Effector memory CD8-positive, alpha-beta T cell (primary cell): ENCODE data around the gene LDLRAD2.

Experiments used
- ATAC-seq: fragments of 150-1000 bp; cut with Tn5 transposase; replicated peaks from 2 replicates; pipeline ENCODE4 v1.10.0; 2021; ENCODE audit warnings: mild to moderate bottlenecking, moderate library complexity
- DNase-seq, 3 experiments: peaks; one replicate each; pipeline ENCODE4 v3.0.0; 2021
- H3K27ac Mint-ChIP-seq, 2 donors: one replicate each; pipeline ENCODE4 v1.8.0; 2022; ENCODE audit warnings: mild to moderate bottlenecking in 2 of 2, mixed read lengths in 2 of 2, moderate library complexity in 2 of 2
- H3K27me3 Mint-ChIP-seq, 2 donors: one replicate each; pipeline ENCODE4 v1.8.0; 2022; ENCODE audit warnings: mixed read lengths in 2 of 2
- H3K36me3 Mint-ChIP-seq: one replicate; pipeline ENCODE4 v1.8.0; 2022; ENCODE audit warnings: mild to moderate bottlenecking, moderate library complexity, mixed read lengths; ENCODE audit not compliant: insufficient read depth
- H3K4me1 Mint-ChIP-seq, 2 donors: one replicate each; pipeline ENCODE4 v1.8.0; 2022; ENCODE audit warnings: low read depth in 2 of 2, mixed read lengths in 2 of 2
- H3K4me3 Mint-ChIP-seq, 2 donors: one replicate each; pipeline ENCODE4 v1.8.0; 2022; ENCODE audit warnings: mild to moderate bottlenecking in 2 of 2, mixed read lengths in 2 of 2, moderate library complexity in 2 of 2
- H3K9me3 Mint-ChIP-seq, 2 donors: one replicate each; pipeline ENCODE4 v1.8.0; 2022; ENCODE audit warnings: mixed read lengths in 2 of 2

The LDLRAD2 gene

GRCh38 chr1:21795075-21795474 lies 17.0 kb upstream of the LDLRAD2 start:
- H3K27ac Mint-ChIP-seq: no peak overlapping the region
- ATAC-seq (no peak), DNase-seq (no peak)
- H3K36me3 Mint-ChIP-seq: peaks cover 2% of the 10 kb centered on the region
- H3K4me1 Mint-ChIP-seq: peaks cover 0 to 3% of the 10 kb centered on the region in 2 donors
- no peak overlapping the region for H3K4me3 Mint-ChIP-seq
- H3K9me3 Mint-ChIP-seq: no peaks in the 10 kb centered on the region
- no peaks in the 10 kb centered on the region for H3K27me3 Mint-ChIP-seq

GRCh38 chr1:21799730-21800129 lies 12.3 kb upstream of the LDLRAD2 start:
- H3K4me1 Mint-ChIP-seq: no peaks in the 10 kb centered on the region
- DNase-seq: no peak
- H3K27me3 Mint-ChIP-seq: peaks cover 4 to 19% of the 10 kb centered on the region in 2 donors
- no peak for ATAC-seq
- H3K36me3 Mint-ChIP-seq: no peaks in the 10 kb centered on the region
- H3K4me3 Mint-ChIP-seq: no peak overlapping the region
- no peaks in the 10 kb centered on the region for H3K9me3 Mint-ChIP-seq
- peak overlapping the region in 1 of 2 donors; percentile 26 for H3K27ac Mint-ChIP-seq

GRCh38 chr1:21801100-21801499 lies 11.0 kb upstream of the LDLRAD2 start:
- Mint-ChIP-seq H3K9me3 (no peaks in the 10 kb centered on the region), H3K27ac (no peak overlapping the region), H3K4me1 (no peaks in the 10 kb centered on the region), H3K4me3 (no peak overlapping the region), H3K27me3 (peaks cover 4 to 19% of the 10 kb centered on the region in 2 donors), H3K36me3 (no peaks in the 10 kb centered on the region)
- no peak for ATAC-seq
- DNase-seq: no peak

- no peak for DNase-seq
- ATAC-seq: no peak
- no peaks in the 10 kb centered on the region for H3K4me1 Mint-ChIP-seq
- H3K36me3 Mint-ChIP-seq: no peaks in the 10 kb centered on the region
- no peaks in the 10 kb centered on the region for H3K9me3 Mint-ChIP-seq
- H3K27me3 Mint-ChIP-seq: peaks cover 4 to 19% of the 10 kb centered on the region in 2 donors
- H3K4me3 Mint-ChIP-seq: no peak overlapping the region
- H3K27ac Mint-ChIP-seq: no peak overlapping the region
These were observed 7.5 kb upstream of the LDLRAD2 start for GRCh38 chr1:21804536-21804935.

- Mint-ChIP-seq H3K36me3 (no peaks in the 10 kb centered on the region), H3K4me3 (no peak overlapping the region)
These were observed 1.5 kb downstream of the LDLRAD2 start for GRCh38 chr1:21813542-21813941.

GRCh38 chr1:21814241-21814918 lies 2.3 kb downstream of the LDLRAD2 start:
- Mint-ChIP-seq H3K36me3 (no peaks in the 10 kb centered on the region), H3K4me1 (peaks cover 0 to 4% of the 10 kb centered on the region in 2 donors), H3K9me3 (no peaks in the 10 kb centered on the region), H3K4me3 (peak overlapping the region; percentile 22 to 64), H3K27ac (no peak overlapping the region), H3K27me3 (peaks cover 35 to 50% of the 10 kb centered on the region in 2 donors)
- DNase-seq (peak in 1 of 3 experiments; percentile 8), ATAC-seq (peak; percentile 77)

More at GRCh38 chr1:21813542-21813941, 1.5 kb downstream of the LDLRAD2 start:
- H3K9me3 Mint-ChIP-seq: no peaks in the 10 kb centered on the region
- no peak for DNase-seq
- ATAC-seq: no peak
- H3K27ac Mint-ChIP-seq: no peak overlapping the region
- H3K4me1 Mint-ChIP-seq: peaks cover 0 to 3% of the 10 kb centered on the region in 2 donors
- peaks cover 35 to 50% of the 10 kb centered on the region in 2 donors for H3K27me3 Mint-ChIP-seq

GRCh38 chr1:21814981-21815582 lies 3.0 kb downstream of the LDLRAD2 start:
- H3K9me3 Mint-ChIP-seq: no peaks in the 10 kb centered on the region
- H3K4me1 Mint-ChIP-seq: peaks cover 0 to 4% of the 10 kb centered on the region in 2 donors
- no peak for DNase-seq
- H3K27me3 Mint-ChIP-seq: peaks cover 33 to 47% of the 10 kb centered on the region in 2 donors
- H3K27ac Mint-ChIP-seq: no peak overlapping the region
- no peaks in the 10 kb centered on the region for H3K36me3 Mint-ChIP-seq
- peak overlapping the region; percentile 2 to 18 for H3K4me3 Mint-ChIP-seq
- ATAC-seq: no peak

- H3K27me3 Mint-ChIP-seq: peaks cover 29 to 40% of the 10 kb centered on the region in 2 donors
- no peak overlapping the region for H3K4me3 Mint-ChIP-seq
- H3K36me3 Mint-ChIP-seq: no peaks in the 10 kb centered on the region
- H3K27ac Mint-ChIP-seq: no peak overlapping the region
- ATAC-seq (no peak), DNase-seq (no peak)
- H3K9me3 Mint-ChIP-seq: no peaks in the 10 kb centered on the region
- peaks cover 0 to 4% of the 10 kb centered on the region in 2 donors for H3K4me1 Mint-ChIP-seq
These were observed 3.8 kb downstream of the LDLRAD2 start for GRCh38 chr1:21815724-21816321.

GRCh38 chr1:21816602-21817302 lies 4.7 kb downstream of the LDLRAD2 start:
- no peak for ATAC-seq
- H3K4me1 Mint-ChIP-seq: peaks cover 0 to 4% of the 10 kb centered on the region in 2 donors
- no peaks in the 10 kb centered on the region for H3K9me3 Mint-ChIP-seq
- H3K4me3 Mint-ChIP-seq: no peak overlapping the region
- no peak overlapping the region for H3K27ac Mint-ChIP-seq
- H3K27me3 Mint-ChIP-seq: peaks cover 23 to 34% of the 10 kb centered on the region in 2 donors
- no peak for DNase-seq
- H3K36me3 Mint-ChIP-seq: no peaks in the 10 kb centered on the region

- ATAC-seq (peak; percentile 50), DNase-seq (no peak)
- Mint-ChIP-seq H3K36me3 (no peaks in the 10 kb centered on the region), H3K4me1 (peaks cover 0 to 4% of the 10 kb centered on the region in 2 donors), H3K27ac (no peak overlapping the region), H3K9me3 (no peaks in the 10 kb centered on the region), H3K27me3 (peaks cover 6 to 24% of the 10 kb centered on the region in 2 donors), H3K4me3 (no peak overlapping the region)
These were observed 6.6 kb downstream of the LDLRAD2 start for GRCh38 chr1:21818656-21819055.

- H3K4me3 Mint-ChIP-seq: no peak overlapping the region
These were observed 8.7 kb downstream of the LDLRAD2 start for GRCh38 chr1:21820597-21821232.

GRCh38 chr1:21821385-21822019 lies 9.4 kb downstream of the LDLRAD2 start:
- no peak overlapping the region for H3K27ac Mint-ChIP-seq
- H3K27me3 Mint-ChIP-seq: peaks cover 0 to 17% of the 10 kb centered on the region in 2 donors
- H3K4me3 Mint-ChIP-seq: no peak overlapping the region
- H3K4me1 Mint-ChIP-seq: peaks cover 0 to 3% of the 10 kb centered on the region in 2 donors
- H3K9me3 Mint-ChIP-seq: no peaks in the 10 kb centered on the region
- DNase-seq (no peak), ATAC-seq (no peak)
- no peaks in the 10 kb centered on the region for H3K36me3 Mint-ChIP-seq

More at GRCh38 chr1:21820597-21821232, 8.7 kb downstream of the LDLRAD2 start:
- Mint-ChIP-seq H3K36me3 (no peaks in the 10 kb centered on the region), H3K9me3 (no peaks in the 10 kb centered on the region), H3K27me3 (peaks cover 0 to 17% of the 10 kb centered on the region in 2 donors), H3K4me1 (peaks cover 0 to 3% of the 10 kb centered on the region in 2 donors), H3K27ac (no peak overlapping the region)
- ATAC-seq: no peak
- no peak for DNase-seq
